GM12878 (cell line): ENCODE data around the gene PCSK2. TPM values are rescaled to one million over a fixed set of nuclear protein-coding genes. Genes with fewer than 3 reads are reported as not detected.

Experiments
- ATAC-seq: fragments of 200-7000 bp; cut with Tn5 transposase; 3 replicates; pipeline ENCODE4 v1.9.1; 2020; ENCODE audit warnings: mild to moderate bottlenecking, moderate library complexity
- BruUV-seq: library from RNA; stranded (reverse); fragments of 400-500 nt; replicated peaks from 2 replicates; lab custom pipeline; 2021; lab: Mats Ljungman, UMichigan
- CTCF ChIA-PET: fragments of 300-600 bp; sonication (Branson Sonifier 250); formaldehyde crosslinking; extraction: SDS; loops from one replicate; lab custom pipeline; 2021; ENCODE audit warnings: inconsistent platforms; lab: Yijun Ruan, JAX
- POLR2A ChIA-PET: fragments of 350-600 bp; formaldehyde crosslinking; extraction: SDS; loops from one replicate; lab custom pipeline; 2021; ENCODE audit warnings: inconsistent platforms; lab: Charles Lee
- RAD21 ChIA-PET: fragments of 300-600 bp; sonication (Branson Sonifier 250); formaldehyde crosslinking; loops from one replicate; lab custom pipeline; 2023; ENCODE audit warnings: antibody characterized with exemption; ENCODE audit not compliant: unreplicated experiment; lab: Charles Lee
- SMC1A ChIA-PET: fragments of 300-600 bp; sonication (Branson Sonifier 250); formaldehyde crosslinking; loops from one replicate; lab custom pipeline; 2023; ENCODE audit not compliant: unreplicated experiment, uncharacterized antibody; lab: Charles Lee
- DNase-seq: peaks from one replicate; pipeline ENCODE4 v3.0.0-alpha.2; 2011; ENCODE audit warnings: low read depth, low spot score
- FAIRE-seq: peaks from 3 replicates; lab custom pipeline; 2011; peaks lifted over from hg19 to GRCh38; lab: Jason Lieb, UNC
- H2AFZ ChIP-seq: 2 replicates; pipeline ENCODE4 v1.6.0; 2011; ENCODE audit warnings: low read depth, low read length, control low read depth; ENCODE audit not compliant: control insufficient read depth
- H3K27ac ChIP-seq: 2 replicates; pipeline ENCODE4 v1.5.1; 2011; ENCODE audit warnings: control low read depth; ENCODE audit not compliant: control insufficient read depth, insufficient read depth
- H3K27me3 ChIP-seq, 2 experiments: replicated peaks in 1 of 2; 2 replicates each; pipeline versions ENCODE4 v1.6.0 to v1.6.1; 2011; ENCODE audit warnings: low read length in 1 of 2; ENCODE audit not compliant: control insufficient read depth in 2 of 2, insufficient read depth in 2 of 2
- H3K36me3 ChIP-seq, 2 experiments: 2 replicates each; pipeline ENCODE4 v1.5.1; 2011; ENCODE audit warnings: low read length in 1 of 2; ENCODE audit not compliant: control insufficient read depth in 2 of 2, insufficient read depth in 2 of 2
- H3K4me1 ChIP-seq: 2 replicates; pipeline ENCODE4 v1.6.1; 2011; ENCODE audit warnings: mild to moderate bottlenecking, low read length, moderate library complexity, mixed read lengths; ENCODE audit not compliant: control insufficient read depth, insufficient read depth
- H3K4me2 ChIP-seq: 2 replicates; pipeline ENCODE4 v1.6.0; 2011; ENCODE audit warnings: control low read depth; ENCODE audit not compliant: control insufficient read depth, insufficient read depth
- H3K4me3 ChIP-seq: fragments of 200-600 bp; sonication (generic); 2 replicates; pipeline ENCODE4 v1.5.1; 2016
- H3K79me2 ChIP-seq: 2 replicates; pipeline ENCODE4 v1.6.0; 2011; ENCODE audit warnings: low read length; ENCODE audit not compliant: control insufficient read depth, insufficient read depth
- H3K9ac ChIP-seq: 2 replicates; pipeline ENCODE4 v1.8.0; 2011; ENCODE audit warnings: low read length, control low read depth, mixed read lengths; ENCODE audit not compliant: control insufficient read depth, insufficient read depth
- H3K9me3 ChIP-seq: replicated peaks from 3 replicates; pipeline ENCODE4 v1.5.1; 2011; ENCODE audit warnings: mild to moderate bottlenecking, low read length; ENCODE audit not compliant: control insufficient read depth, insufficient read depth
- H4K20me1 ChIP-seq: 2 replicates; pipeline ENCODE4 v1.6.0; 2011; ENCODE audit not compliant: control insufficient read depth, insufficient read depth
- EZH2 ChIP-seq: IDR thresholded peaks from 2 replicates; pipeline ENCODE4 v1.6.1; 2012; ENCODE audit warnings: low read depth, mild to moderate bottlenecking, control low read depth, inconsistent platforms, low read length, borderline replicate concordance; ENCODE audit not compliant: control insufficient read depth
- HSF1 ChIP-seq: fragments of 150-350 bp; IDR thresholded peaks from 2 replicates; pipeline ENCODE4 v1.6.1; 2014; ENCODE audit warnings: mild to moderate bottlenecking, low read depth, low read length
- MYC ChIP-seq: IDR thresholded peaks from 2 replicates; pipeline ENCODE4 v1.6.1; 2011; ENCODE audit warnings: mild to moderate bottlenecking, low read length, moderate library complexity, inconsistent platforms; ENCODE audit not compliant: insufficient read depth, insufficient replicate concordance, insufficient read length, severe bottlenecking
- POU2F2 ChIP-seq: IDR thresholded peaks from 3 replicates; pipeline ENCODE4 v1.6.1; 2011; ENCODE audit warnings: low read depth, mild to moderate bottlenecking, low read length, borderline replicate concordance
- SUZ12 ChIP-seq: fragments of 200-600 bp; sonication (generic); IDR thresholded peaks from one replicate; pipeline ENCODE4 v1.6.1; 2018; ENCODE audit warnings: antibody characterized with exemption, mild to moderate bottlenecking; ENCODE audit not compliant: unreplicated experiment
- ZNF24 ChIP-seq: fragments of 450-650 bp; IDR thresholded peaks from 2 replicates; pipeline ENCODE4 v1.6.1; 2017; ENCODE audit warnings: antibody characterized with exemption, mild to moderate bottlenecking
- ZNF274 ChIP-seq: IDR thresholded peaks from one replicate; pipeline ENCODE4 v1.8.0; 2011; ENCODE audit not compliant: insufficient read length, insufficient read depth
- WGBS: methylation state at CpG from one replicate; pipeline ENCODE4 v1.1.6; 2016; ENCODE audit warnings: low lambda C conversion rate; ENCODE audit not compliant: insufficient replicate concordance, insufficient coverage; ENCODE audit errors: missing lambda C conversion rate; 5-methylcytosine and 5-hydroxymethylcytosine counted together
- in situ Hi-C: fragments of 300-500 bp; cut with MboI; formaldehyde crosslinking; loops from 9 replicates; pipeline ENCODE4 v1.14.3; 2018; ENCODE audit warnings: mixed read lengths
- intact Hi-C: fragments of 100-400 bp; cut with micrococcal nuclease; formaldehyde crosslinking; loops from one replicate; pipeline ENCODE4 v1.14.2; 2022; ENCODE audit not compliant: unreplicated experiment
- polyA plus RNA-seq, 11 experiments: library from polyadenylated mRNA; depleted of rRNA in 4 of 11; unstranded in 6 of 11; stranded (reverse) in 5 of 11; fragments of >200 nt; fragmentation: Nextera tagmentation in 4 of 11; fragmentation: Illumina TruSeq in 1 of 11; extraction: Ambion mirVana in 4 of 11; extraction: Trizol in 1 of 11; gene quantifications; 1 replicate in 1 of 11; 2 replicates in 10 of 11; pipeline versions ENCODE4 v1.2.1 to v1.2.3, GENCODE V29; 2011 to 2016; ENCODE audit warnings: inconsistent platforms in 2 of 11, missing spikeins in 2 of 11, low read depth in 1 of 11
- total RNA-seq, 4 experiments: library from RNA; depleted of rRNA in 3 of 4; stranded (reverse); fragments of >200 nt in 3 of 4; fragmentation: Illumina TruSeq in 1 of 4; extraction: Trizol in 1 of 4; gene quantifications; 2 replicates each; pipeline versions ENCODE4 v1.2.1 to v1.2.3, GENCODE V29; 2013 to 2021
- TF ChIP-seq, protein P1 (sequence below): IDR thresholded peaks from 2 replicates; pipeline ENCODE4 v1.6.1; 2011; ENCODE audit warnings: borderline replicate concordance, low read depth, mild to moderate bottlenecking, moderate library complexity, low read length; ENCODE audit not compliant: insufficient read depth, poor library complexity, severe bottlenecking
- TF ChIP-seq, protein P2 (sequence below): IDR thresholded peaks from 2 replicates; pipeline ENCODE4 v1.6.1; 2011; ENCODE audit warnings: low read depth, low read length, improper control_type of control experiment, borderline replicate concordance

The PCSK2 gene
- total and polyA plus RNA-seq, 10 of the 15 experiments (the other 5 are each of a cell fraction or from before 2014, with no cell fraction given): not detected

- CTCF ChIA-PET: no interaction called here
Measured at GRCh38 chr20:17519606-17520285, 292.9 kb downstream of the PCSK2 start.

More at GRCh38 chr20:17519606-17520285, 292.9 kb downstream of the PCSK2 start:
- Histone ChIP-seq H3K27me3 (no peaks in the 10 kb centered on the region), H3K27ac (no peak overlapping the region), H3K4me2 (no peak overlapping the region), H3K4me1 (no peaks in the 10 kb centered on the region), H3K9ac (no peak overlapping the region), H3K36me3 (no peaks in the 10 kb centered on the region), H4K20me1 (no peaks in the 10 kb centered on the region), H2AFZ (no peak overlapping the region), H3K4me3 (no peak overlapping the region), H3K79me2 (no peaks in the 10 kb centered on the region), H3K9me3 (no peaks in the 10 kb centered on the region)
- WGBS: 41% methylated on average over 7 of the region's 7 CpGs
- no TSS peak for BruUV-seq
- intact Hi-C loops (no loop called here), in situ Hi-C loops (no loop called here)
- TF ChIP-seq ZNF24 (no peak), HSF1 (no peak), POU2F2 (no peak), ZNF274 (no peak), SUZ12 (no peak), EZH2 (no peak), MYC (no peak)
- TF ChIP-seq, protein P1, sequence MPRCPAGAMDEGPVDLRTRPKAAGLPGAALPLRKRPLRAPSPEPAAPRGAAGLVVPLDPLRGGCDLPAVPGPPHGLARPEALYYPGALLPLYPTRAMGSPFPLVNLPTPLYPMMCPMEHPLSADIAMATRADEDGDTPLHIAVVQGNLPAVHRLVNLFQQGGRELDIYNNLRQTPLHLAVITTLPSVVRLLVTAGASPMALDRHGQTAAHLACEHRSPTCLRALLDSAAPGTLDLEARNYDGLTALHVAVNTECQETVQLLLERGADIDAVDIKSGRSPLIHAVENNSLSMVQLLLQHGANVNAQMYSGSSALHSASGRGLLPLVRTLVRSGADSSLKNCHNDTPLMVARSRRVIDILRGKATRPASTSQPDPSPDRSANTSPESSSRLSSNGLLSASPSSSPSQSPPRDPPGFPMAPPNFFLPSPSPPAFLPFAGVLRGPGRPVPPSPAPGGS: no peak
- TF ChIP-seq, protein P2, sequence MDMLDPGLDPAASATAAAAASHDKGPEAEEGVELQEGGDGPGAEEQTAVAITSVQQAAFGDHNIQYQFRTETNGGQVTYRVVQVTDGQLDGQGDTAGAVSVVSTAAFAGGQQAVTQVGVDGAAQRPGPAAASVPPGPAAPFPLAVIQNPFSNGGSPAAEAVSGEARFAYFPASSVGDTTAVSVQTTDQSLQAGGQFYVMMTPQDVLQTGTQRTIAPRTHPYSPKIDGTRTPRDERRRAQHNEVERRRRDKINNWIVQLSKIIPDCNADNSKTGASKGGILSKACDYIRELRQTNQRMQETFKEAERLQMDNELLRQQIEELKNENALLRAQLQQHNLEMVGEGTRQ: no peak
- ChIA-PET POLR2A (no interaction called here), RAD21 (interaction anchor here (0.6 kb wide), 1 partner anchor 17 kb away, joined by 3 read pairs; no protein-coding TSS in a partner anchor), SMC1A (no interaction called here)
- DNase-seq (no peak), ATAC-seq (no peak), FAIRE-seq (no peak)
